GM18951 (cell line): ENCODE data around the gene RXFP3.

Experiments used
- POLR2A ChIP-seq: IDR thresholded peaks from 4 replicates; pipeline ENCODE4 v1.6.1; 2011; ENCODE audit warnings: mild to moderate bottlenecking; ENCODE audit not compliant: insufficient read length, insufficient read depth; ENCODE audit errors: extremely low read depth
- in situ Hi-C: fragments of 300-500 bp; cut with MboI; formaldehyde crosslinking; loops from one replicate; pipeline ENCODE4 v1.12.0; 2022; ENCODE audit warnings: low sequenced_read_pairs, mixed read lengths, inconsistent platforms; ENCODE audit not compliant: unreplicated experiment

RXFP3 gene

DNA sequence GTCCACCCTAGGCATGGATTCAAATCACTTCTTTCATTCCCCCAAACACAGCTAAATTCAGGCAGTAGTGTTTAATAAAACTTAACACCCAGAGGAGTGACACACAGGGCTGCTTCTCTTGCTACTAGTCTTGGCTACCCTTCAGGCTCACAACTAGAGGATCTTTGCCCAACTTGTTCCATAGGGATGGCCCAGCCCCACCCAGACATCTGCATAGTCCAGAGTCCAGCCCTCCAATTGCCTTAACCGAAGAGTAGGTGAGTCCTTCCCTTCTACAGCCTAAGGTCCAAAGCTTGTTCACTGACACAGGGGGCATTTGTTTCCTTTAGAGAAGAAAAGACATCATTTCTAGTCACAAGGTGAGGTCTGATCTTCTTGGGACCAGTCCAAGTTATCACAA, 15.2 kb upstream of the RXFP3 start:
- in situ Hi-C loops = no loop called here

DNA sequence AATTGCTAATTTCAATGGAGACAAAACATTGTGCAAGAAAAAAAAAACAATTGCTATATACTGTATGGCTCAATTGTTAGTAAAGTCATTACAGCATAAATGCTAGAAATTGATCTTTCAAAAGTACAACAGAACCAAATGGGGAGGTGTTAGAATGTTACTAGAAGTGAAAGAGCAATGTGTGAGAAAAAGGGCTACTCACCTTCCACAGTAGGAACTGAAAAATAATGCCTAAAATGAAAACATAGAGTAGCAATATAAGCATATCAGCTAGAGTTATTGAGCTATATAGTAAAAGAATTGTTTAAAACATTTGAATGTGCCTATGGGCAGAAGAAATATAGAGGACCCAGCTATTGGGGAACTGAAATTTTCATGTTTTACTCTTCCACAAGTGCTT, 10.9 kb upstream of the RXFP3 start:
- TF ChIP-seq POLR2A = no peak
- in situ Hi-C loops = no loop called here

More for the DNA sequence above, 15.2 kb upstream of the RXFP3 start:
- TF ChIP-seq POLR2A = no peak

DNA sequence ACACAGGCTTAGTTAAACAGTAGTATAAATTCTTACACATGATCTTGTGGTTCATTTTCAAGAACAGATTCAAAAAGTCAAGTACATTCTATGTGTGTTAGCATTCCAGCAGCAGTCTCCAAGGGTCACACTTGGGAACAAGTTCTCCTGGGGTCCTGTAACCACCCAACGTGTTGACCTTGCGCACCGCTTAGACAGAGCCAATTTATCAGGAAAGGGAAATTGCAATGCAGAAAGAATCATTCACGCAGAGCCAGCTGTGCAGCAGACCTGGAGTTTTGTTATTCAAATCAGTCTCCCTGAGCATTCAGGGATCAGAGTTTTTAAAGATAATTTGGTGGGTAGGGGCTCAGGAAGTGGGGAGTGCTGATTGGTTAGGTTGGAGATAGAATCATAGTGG, 8.5 kb upstream of the RXFP3 start:
- in situ Hi-C loops = no loop called here
- TF ChIP-seq POLR2A = no peak

DNA sequence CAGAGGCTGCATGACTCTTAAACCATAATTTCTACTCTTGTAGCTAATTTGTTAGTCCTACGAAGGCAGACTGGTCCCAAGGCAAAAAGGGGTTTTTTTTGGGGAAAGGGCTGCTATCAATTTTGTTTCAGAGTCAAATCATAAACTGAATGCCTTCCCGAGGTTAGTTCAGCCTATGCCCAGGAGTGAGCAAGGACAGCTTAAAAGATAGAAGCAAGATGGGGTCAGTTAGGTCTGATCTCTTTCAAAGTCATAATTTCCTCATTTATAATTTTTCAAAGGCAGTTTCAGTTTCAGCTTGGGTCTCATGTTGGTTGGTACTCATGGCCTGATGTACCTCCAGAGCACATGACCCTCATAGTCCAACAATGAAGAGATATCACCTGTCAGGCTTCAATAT, 7.9 kb upstream of the RXFP3 start:
- in situ Hi-C loops = no loop called here
- TF ChIP-seq POLR2A = no peak

DNA sequence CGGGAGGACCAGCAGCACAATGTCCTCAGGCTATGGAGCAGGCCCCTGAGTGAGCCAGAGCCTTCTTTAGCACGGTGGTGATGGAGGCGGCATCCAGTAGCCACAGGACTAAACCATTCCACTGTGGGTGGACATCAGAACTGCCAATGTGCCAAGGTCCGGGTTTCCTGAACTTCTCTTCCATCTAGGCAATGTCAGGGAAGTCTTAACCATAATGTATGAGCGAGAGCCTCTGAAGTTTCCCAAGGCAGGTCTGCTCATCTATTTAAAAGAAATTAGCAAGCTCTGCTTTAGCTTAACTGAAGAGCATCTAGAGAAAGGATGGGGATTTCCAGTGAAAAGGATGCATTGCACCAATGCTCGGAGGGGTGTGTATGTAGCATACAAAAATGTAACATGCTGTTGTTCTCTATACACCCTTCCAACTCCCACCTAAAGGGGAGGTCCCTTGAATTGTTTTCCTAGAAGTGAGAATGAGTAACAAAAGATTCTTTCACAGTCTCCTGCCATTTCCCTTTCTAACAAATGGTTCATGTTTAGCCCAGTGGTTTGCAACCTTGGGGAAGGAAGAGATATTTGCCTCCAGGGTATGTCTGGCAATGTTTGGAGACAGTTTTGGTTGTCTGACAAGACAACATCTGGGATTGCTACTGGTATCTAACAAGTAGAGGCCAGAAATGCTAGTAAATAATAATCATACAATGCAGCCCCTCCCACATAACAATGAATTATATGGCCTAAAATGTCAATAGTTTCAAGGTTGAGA, 6.1 kb upstream of the RXFP3 start:
- no peak for TF ChIP-seq POLR2A
- in situ Hi-C loops = no loop called here

DNA sequence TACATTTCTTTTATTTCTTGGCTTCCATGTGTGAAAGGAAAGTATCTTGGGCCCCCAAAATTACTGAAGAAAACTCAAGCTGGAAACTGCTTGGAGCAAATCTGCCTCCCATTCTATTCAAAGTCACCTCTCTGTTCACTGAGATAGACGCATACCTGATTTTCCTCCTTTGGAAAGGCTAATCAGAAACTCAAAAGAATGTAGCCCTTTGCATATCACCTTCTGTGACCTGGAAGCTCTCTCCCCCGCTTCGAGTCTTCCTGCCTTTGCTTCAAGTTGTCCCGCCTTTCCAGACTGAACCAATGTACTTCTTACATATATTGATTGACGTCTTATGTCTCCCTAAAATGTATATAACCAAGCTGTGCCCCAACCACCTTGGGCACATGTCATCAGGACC, 5.0 kb upstream of the RXFP3 start:
- TF ChIP-seq POLR2A = no peak
- in situ Hi-C loops = no loop called here

DNA sequence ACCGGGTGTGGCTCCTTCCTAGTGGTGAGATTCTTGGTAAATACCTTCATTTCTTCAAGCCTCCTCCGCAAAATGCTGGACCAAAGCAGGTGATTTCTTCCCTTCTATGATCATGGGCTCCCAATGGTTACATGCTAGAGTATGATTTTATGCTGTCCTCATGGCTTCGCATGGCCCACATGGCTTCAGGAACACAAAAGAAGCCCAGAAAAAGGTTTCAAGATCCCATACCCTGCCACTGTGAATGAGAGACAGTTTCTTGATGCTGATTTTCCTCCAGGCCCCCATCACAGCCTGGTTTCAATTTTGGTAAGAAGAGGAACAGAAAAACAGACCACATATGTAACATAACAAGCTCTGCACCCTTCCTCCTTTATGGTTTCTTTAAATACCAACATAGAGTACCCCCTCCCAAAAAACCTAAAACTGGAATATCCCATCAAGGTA, 2.4 kb upstream of the RXFP3 start:
- no peak for TF ChIP-seq POLR2A
- in situ Hi-C loops = no loop called here

DNA sequence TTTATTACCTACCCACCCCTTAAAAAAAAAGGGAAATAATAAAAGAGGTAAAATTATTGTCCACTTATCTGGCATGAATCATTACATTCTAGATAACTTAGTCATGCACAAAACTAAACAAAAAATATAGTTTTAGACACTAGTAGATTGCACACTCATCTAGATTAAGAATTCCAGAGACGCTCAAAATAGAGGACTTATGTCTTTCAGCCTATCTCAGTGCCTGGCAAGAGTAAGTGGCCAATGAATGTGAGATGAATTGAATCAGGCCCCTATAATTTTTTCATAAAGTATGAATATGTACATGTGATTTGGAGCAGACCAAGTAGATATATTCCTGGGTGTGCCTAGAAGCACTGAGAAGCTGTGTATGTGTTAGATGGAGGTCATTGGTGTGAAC, 2.0 kb upstream of the RXFP3 start:
- TF ChIP-seq POLR2A = no peak
- in situ Hi-C loops = no loop called here

DNA sequence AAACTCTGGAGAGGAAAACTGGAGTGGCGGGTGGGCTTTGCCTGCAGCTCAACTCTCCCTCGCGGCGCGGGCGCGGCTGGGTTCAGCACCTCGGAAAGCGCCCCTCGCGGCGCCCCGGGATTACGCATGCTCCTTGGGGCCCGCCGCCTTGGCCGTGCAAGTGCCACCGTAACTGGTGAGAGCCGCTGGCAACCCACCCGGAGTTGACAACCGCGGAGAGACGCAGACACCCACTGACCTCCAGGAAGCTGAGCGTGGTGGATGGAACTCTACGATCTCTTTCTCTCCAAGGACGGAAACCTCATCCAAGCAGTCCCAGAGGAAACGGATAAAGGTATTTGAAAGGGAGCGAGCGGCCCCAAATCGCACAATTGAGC, 194 bp upstream of the RXFP3 start:
- no peak for TF ChIP-seq POLR2A
- in situ Hi-C loops = no loop called here

DNA sequence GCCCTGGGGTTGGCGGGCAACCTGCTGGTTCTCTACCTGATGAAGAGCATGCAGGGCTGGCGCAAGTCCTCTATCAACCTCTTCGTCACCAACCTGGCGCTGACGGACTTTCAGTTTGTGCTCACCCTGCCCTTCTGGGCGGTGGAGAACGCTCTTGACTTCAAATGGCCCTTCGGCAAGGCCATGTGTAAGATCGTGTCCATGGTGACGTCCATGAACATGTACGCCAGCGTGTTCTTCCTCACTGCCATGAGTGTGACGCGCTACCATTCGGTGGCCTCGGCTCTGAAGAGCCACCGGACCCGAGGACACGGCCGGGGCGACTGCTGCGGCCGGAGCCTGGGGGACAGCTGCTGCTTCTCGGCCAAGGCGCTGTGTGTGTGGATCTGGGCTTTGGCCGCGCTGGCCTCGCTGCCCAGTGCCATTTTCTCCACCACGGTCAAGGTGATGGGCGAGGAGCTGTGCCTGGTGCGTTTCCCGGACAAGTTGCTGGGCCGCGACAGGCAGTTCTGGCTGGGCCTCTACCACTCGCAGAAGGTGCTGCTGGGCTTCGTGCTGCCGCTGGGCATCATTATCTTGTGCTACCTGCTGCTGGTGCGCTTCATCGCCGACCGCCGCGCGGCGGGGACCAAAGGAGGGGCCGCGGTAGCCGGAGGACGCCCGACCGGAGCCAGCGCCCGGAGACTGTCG, 976 bp downstream of the RXFP3 start:
- in situ Hi-C loops = no loop called here

DNA sequence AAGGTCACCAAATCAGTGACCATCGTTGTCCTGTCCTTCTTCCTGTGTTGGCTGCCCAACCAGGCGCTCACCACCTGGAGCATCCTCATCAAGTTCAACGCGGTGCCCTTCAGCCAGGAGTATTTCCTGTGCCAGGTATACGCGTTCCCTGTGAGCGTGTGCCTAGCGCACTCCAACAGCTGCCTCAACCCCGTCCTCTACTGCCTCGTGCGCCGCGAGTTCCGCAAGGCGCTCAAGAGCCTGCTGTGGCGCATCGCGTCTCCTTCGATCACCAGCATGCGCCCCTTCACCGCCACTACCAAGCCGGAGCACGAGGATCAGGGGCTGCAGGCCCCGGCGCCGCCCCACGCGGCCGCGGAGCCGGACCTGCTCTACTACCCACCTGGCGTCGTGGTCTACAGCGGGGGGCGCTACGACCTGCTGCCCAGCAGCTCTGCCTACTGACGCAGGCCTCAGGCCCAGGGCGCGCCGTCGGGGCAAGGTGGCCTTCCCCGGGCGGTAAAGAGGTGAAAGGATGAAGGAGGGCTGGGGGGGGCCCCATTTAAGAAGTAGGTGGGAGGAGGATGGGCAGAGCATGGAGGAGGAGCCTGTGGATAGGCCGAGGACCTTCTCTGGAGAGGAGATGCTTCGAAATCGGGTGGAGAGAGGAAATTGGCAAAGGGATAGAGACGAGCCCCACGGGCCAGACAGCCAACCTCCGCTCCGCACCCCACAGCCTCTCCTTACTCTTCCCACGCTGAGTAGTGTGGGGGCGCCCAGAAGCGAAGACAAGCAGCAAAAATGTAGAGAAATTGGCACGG, 1.7 kb downstream of the RXFP3 start:
- no peak for TF ChIP-seq POLR2A
- in situ Hi-C loops = no loop called here

More for the DNA sequence above, 976 bp downstream of the RXFP3 start:
- TF ChIP-seq POLR2A = no peak

DNA sequence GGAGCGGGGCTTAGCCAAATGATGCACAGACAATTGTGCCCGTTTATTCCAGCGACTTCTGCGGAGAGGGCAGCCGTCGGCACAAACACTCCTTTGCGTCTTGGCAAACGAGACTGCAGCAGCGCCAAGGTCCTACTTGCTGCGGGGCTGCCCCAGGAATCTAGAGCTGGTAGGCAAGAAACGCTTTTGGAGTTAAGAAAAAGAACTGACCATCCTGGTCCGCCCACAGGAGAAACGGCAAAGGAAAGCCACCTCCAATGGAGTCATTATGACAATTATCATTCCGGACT, 2.3 kb downstream of the RXFP3 start:
- in situ Hi-C loops = no loop called here
- no peak for TF ChIP-seq POLR2A

DNA sequence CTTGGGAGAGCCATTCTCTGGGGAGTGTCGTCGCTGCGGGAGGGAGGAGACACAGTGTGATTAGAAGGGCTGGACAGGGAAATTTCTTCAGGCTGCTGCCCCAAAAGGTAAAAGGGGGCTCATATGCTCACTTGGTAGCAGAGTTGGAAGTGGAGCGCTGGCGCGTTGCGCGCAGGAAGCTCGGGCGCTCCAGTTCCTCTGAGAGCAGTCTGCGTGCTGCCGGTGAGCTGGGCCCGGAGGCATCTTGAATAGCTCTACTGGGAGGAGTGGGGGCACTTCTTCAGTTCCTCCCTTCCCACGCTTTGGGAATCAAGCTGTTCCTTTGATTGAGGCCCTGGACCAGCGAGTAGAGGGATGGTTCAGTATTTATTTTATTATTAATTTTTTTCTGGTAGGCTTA, 2.7 kb downstream of the RXFP3 start:
- TF ChIP-seq POLR2A = no peak
- in situ Hi-C loops = no loop called here

DNA sequence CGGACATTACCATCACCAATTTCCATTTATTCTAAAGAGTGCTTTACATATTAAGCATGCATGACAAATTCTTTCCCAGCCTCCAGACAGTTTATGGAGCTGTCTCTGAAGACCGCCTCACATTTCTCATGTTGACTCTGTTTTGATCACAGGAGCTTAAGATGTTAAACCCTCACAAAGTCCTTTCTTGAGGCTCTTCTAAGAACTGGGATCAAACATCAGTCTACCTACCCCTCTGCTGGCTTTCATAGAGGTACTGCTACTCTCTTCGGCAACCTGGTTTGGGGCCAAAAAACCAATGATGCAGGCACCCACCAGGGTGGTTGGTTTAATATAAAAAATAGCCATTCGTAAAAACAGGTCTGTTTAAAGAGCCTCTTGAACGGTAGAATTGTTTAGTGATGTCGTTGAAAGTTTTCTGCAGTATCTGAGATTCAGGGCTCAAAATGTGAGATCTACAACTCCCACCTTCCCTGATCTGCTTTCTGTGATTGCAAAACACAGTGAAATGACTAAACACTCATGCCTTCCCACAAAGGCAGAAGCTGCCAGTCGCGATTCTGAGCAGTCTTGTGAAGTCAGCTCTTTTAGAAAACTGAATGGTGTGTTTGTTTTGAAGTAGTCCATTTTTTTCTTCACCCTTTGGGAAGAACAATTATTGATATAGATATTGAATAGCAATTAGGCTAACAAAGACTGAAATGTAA, 3.5 kb downstream of the RXFP3 start:
- no peak for TF ChIP-seq POLR2A
- in situ Hi-C loops = loop anchor here (5.0 kb wide), 1 partner anchor 512 kb away; no protein-coding TSS in a partner anchor
